Measurements from ENCODE around the gene NT5M.

NT5M gene

GRCh38 chr17:17358060-17358751, 55.0 kb downstream of the NT5M start:
- Histone ChIP-seq H3K4me3 (ENCODE audit: extremely low read depth, insufficient read depth, low read length, poor library complexity, severe bottlenecking) (no peak overlapping the region), H3K36me3 (ENCODE audit: control insufficient read depth, insufficient read depth, low read length) (no peaks in the 10 kb centered on the region), H3K4me1 (ENCODE audit: control insufficient read depth, insufficient read depth, low read length, poor library complexity, severe bottlenecking) (no peaks in the 10 kb centered on the region), H3K27ac (ENCODE audit: low read depth, low read length, severe bottlenecking) (no peak overlapping the region), H3K9me3 (ENCODE audit: control insufficient read depth, low read length) (no peaks in the 10 kb centered on the region)
- 67 to 70% methylated on average over 1 of the region's 3 CpGs for WGBS, 2 experiments (ENCODE audit: insufficient coverage in 2 of 2)

DNA sequence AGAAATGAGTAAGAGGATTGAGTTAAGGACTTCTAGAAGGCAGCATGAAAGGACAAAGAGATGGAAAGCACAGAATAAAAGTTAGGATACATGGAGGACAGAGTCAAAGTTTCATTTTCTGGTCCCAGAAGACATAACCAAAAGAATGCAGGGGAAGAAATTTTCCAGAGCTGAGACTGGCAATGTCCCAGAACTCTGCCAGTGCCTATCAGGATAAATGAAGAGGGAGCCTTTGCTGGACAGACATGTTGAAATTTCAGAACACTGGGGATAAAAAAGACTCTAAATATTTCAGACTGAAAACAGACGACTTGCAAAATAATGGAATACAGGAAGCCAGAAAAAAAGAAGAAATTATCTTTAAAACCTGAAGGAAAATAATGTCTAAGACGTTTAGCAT, 55.7 kb downstream of the NT5M start:
- WGBS, 2 experiments (ENCODE audit: insufficient coverage in 2 of 2): 58 to 60% methylated on average over 1 to 2 of the region's 2 CpGs
- Histone ChIP-seq H3K4me1 (ENCODE audit: control insufficient read depth, insufficient read depth, low read length, poor library complexity, severe bottlenecking) (no peaks in the 10 kb centered on the region), H3K4me3 (ENCODE audit: extremely low read depth, insufficient read depth, low read length, poor library complexity, severe bottlenecking) (no peak overlapping the region), H3K36me3 (ENCODE audit: control insufficient read depth, insufficient read depth, low read length) (no peaks in the 10 kb centered on the region), H3K27ac (ENCODE audit: low read depth, low read length, severe bottlenecking) (no peak overlapping the region), H3K9me3 (ENCODE audit: control insufficient read depth, low read length) (no peaks in the 10 kb centered on the region)

DNA sequence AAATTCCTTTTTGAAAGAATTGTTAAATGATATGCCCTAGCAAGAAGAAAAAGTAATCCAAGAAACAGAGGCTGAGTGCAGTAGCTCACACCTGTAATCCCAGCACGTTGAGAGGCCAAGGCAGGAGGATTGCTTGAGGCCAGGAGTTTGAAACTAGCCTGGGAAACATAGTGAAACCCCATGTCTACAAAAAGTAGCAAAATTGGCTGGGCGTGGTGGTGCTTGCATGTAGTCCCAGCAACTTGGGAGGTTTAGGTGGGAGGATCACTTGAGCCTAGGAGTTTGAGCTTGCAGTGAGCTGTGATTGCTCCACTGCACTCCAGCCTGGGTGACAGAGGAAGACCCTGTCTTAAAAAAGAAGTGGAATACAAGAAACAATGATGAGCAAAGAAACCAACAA, 56.1 kb downstream of the NT5M start:
- WGBS, 2 experiments (ENCODE audit: insufficient coverage in 2 of 2): 88 to 100% methylated on average over 1 to 2 of the region's 2 CpGs
- Histone ChIP-seq H3K4me1 (ENCODE audit: control insufficient read depth, insufficient read depth, low read length, poor library complexity, severe bottlenecking) (no peaks in the 10 kb centered on the region), H3K9me3 (ENCODE audit: control insufficient read depth, low read length) (no peaks in the 10 kb centered on the region), H3K36me3 (ENCODE audit: control insufficient read depth, insufficient read depth, low read length) (no peaks in the 10 kb centered on the region), H3K4me3 (ENCODE audit: extremely low read depth, insufficient read depth, low read length, poor library complexity, severe bottlenecking) (no peak overlapping the region), H3K27ac (ENCODE audit: low read depth, low read length, severe bottlenecking) (no peak overlapping the region)

GRCh38 chr17:17360087-17360730, 57.0 kb downstream of the NT5M start:
- no peak overlapping the region for H3K4me3 ChIP-seq (ENCODE audit: extremely low read depth, insufficient read depth, low read length, poor library complexity, severe bottlenecking)
- no CpG with 5 or more reads among the region's 1 CpG for WGBS, 2 experiments (ENCODE audit: insufficient coverage in 2 of 2)
- H3K27ac ChIP-seq (ENCODE audit: low read depth, low read length, severe bottlenecking): no peak overlapping the region
- no peaks in the 10 kb centered on the region for H3K9me3 ChIP-seq (ENCODE audit: control insufficient read depth, low read length)
- no peaks in the 10 kb centered on the region for H3K4me1 ChIP-seq (ENCODE audit: control insufficient read depth, insufficient read depth, low read length, poor library complexity, severe bottlenecking)
- no peaks in the 10 kb centered on the region for H3K36me3 ChIP-seq (ENCODE audit: control insufficient read depth, insufficient read depth, low read length)

GRCh38 chr17:17361543-17361866, 58.3 kb downstream of the NT5M start:
- H3K9me3 ChIP-seq (ENCODE audit: control insufficient read depth, low read length): no peaks in the 10 kb centered on the region
- 82 to 85% methylated on average over 3 to 5 of the region's 5 CpGs for WGBS, 2 experiments (ENCODE audit: insufficient coverage in 2 of 2)
- no peak overlapping the region for H3K4me3 ChIP-seq (ENCODE audit: extremely low read depth, insufficient read depth, low read length, poor library complexity, severe bottlenecking)
- H3K36me3 ChIP-seq (ENCODE audit: control insufficient read depth, insufficient read depth, low read length): no peaks in the 10 kb centered on the region
- no peak overlapping the region for H3K27ac ChIP-seq (ENCODE audit: low read depth, low read length, severe bottlenecking)
- no peaks in the 10 kb centered on the region for H3K4me1 ChIP-seq (ENCODE audit: control insufficient read depth, insufficient read depth, low read length, poor library complexity, severe bottlenecking)

DNA sequence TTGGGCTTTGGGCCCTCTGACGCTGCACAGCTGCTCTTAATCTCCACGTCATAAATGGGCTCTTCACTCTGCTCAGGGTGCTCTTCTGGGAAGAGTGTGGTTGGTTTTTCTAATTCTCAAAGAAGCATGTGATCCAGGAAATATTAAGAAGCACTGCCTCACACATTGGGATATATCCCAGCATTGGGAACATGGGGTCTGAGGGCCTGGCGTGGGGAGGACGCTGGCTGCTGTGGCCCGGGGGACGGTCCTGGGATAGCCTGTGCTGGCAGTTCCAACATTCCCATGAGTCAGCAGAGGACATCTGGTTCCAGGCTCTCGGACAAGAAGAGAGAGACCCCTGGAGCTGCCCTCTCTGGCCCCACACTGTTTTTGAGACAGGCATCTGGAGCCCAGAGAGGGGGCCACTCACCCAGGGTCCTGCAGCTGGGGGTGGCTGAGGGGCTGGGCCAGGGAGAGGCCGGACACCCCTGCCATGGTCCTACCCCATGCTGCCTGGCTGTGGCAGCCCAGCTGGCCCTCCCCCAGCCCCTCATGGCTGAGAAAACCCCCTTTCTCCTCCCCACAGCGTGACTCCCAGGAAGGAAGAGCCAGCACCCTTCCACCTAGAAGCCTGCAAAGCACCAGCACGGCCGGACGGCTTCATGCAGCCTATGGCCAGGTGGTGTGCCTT, 58.8 kb downstream of the NT5M start:
- H3K36me3 ChIP-seq (ENCODE audit: control insufficient read depth, insufficient read depth, low read length): no peaks in the 10 kb centered on the region
- no peak overlapping the region for H3K4me3 ChIP-seq (ENCODE audit: extremely low read depth, insufficient read depth, low read length, poor library complexity, severe bottlenecking)
- no peaks in the 10 kb centered on the region for H3K9me3 ChIP-seq (ENCODE audit: control insufficient read depth, low read length)
- 89 to 95% methylated on average over 7 of the region's 12 CpGs for WGBS, 2 experiments (ENCODE audit: insufficient coverage in 2 of 2)
- no peaks in the 10 kb centered on the region for H3K4me1 ChIP-seq (ENCODE audit: control insufficient read depth, insufficient read depth, low read length, poor library complexity, severe bottlenecking)
- H3K27ac ChIP-seq (ENCODE audit: low read depth, low read length, severe bottlenecking): no peak overlapping the region

DNA sequence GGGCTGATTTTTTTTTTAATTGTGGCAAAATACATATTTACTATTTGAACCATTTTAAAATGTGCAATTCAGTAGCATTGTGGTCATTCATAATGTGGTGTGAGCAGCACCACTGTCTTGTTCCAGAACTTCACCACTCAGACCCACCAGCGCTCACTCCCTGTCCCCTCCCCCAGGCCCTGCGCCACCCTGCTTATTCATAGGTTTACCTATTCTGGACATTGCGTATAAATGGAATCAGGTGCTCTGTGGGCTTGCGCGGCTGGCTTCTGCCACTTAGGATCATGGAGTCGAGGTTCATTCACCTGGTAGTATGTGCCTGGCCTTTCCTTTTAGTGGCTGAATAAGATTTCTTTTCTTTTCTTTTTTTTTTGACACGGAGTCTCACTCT, 59.4 kb downstream of the NT5M start:
- no peak overlapping the region for H3K4me3 ChIP-seq (ENCODE audit: extremely low read depth, insufficient read depth, low read length, poor library complexity, severe bottlenecking)
- H3K9me3 ChIP-seq (ENCODE audit: control insufficient read depth, low read length): no peaks in the 10 kb centered on the region
- 92 to 100% methylated on average over 6 of the region's 7 CpGs for WGBS, 2 experiments (ENCODE audit: insufficient coverage in 2 of 2)
- no peaks in the 10 kb centered on the region for H3K36me3 ChIP-seq (ENCODE audit: control insufficient read depth, insufficient read depth, low read length)
- H3K27ac ChIP-seq (ENCODE audit: low read depth, low read length, severe bottlenecking): no peak overlapping the region
- H3K4me1 ChIP-seq (ENCODE audit: control insufficient read depth, insufficient read depth, low read length, poor library complexity, severe bottlenecking): no peaks in the 10 kb centered on the region

- no peaks in the 10 kb centered on the region for H3K4me1 ChIP-seq (ENCODE audit: control insufficient read depth, insufficient read depth, low read length, poor library complexity, severe bottlenecking)
- H3K9me3 ChIP-seq (ENCODE audit: control insufficient read depth, low read length): no peaks in the 10 kb centered on the region
- H3K4me3 ChIP-seq (ENCODE audit: extremely low read depth, insufficient read depth, low read length, poor library complexity, severe bottlenecking): no peak overlapping the region
- no peak overlapping the region for H3K27ac ChIP-seq (ENCODE audit: low read depth, low read length, severe bottlenecking)
- WGBS, 2 experiments (ENCODE audit: insufficient coverage in 2 of 2): 77% methylated on average over 5 to 8 of the region's 8 CpGs
- no peaks in the 10 kb centered on the region for H3K36me3 ChIP-seq (ENCODE audit: control insufficient read depth, insufficient read depth, low read length)
These were observed 60.6 kb downstream of the NT5M start for GRCh38 chr17:17363638-17364337.

- no peaks in the 10 kb centered on the region for H3K4me1 ChIP-seq (ENCODE audit: control insufficient read depth, insufficient read depth, low read length, poor library complexity, severe bottlenecking)
- WGBS, 2 experiments (ENCODE audit: insufficient coverage in 2 of 2): 69 to 70% methylated on average over 11 of the region's 11 CpGs
- no peaks in the 10 kb centered on the region for H3K36me3 ChIP-seq (ENCODE audit: control insufficient read depth, insufficient read depth, low read length)
- H3K27ac ChIP-seq (ENCODE audit: low read depth, low read length, severe bottlenecking): no peak overlapping the region
- no peaks in the 10 kb centered on the region for H3K9me3 ChIP-seq (ENCODE audit: control insufficient read depth, low read length)
- H3K4me3 ChIP-seq (ENCODE audit: extremely low read depth, insufficient read depth, low read length, poor library complexity, severe bottlenecking): no peak overlapping the region
These were observed 61.1 kb downstream of the NT5M start for GRCh38 chr17:17364338-17364667.

DNA sequence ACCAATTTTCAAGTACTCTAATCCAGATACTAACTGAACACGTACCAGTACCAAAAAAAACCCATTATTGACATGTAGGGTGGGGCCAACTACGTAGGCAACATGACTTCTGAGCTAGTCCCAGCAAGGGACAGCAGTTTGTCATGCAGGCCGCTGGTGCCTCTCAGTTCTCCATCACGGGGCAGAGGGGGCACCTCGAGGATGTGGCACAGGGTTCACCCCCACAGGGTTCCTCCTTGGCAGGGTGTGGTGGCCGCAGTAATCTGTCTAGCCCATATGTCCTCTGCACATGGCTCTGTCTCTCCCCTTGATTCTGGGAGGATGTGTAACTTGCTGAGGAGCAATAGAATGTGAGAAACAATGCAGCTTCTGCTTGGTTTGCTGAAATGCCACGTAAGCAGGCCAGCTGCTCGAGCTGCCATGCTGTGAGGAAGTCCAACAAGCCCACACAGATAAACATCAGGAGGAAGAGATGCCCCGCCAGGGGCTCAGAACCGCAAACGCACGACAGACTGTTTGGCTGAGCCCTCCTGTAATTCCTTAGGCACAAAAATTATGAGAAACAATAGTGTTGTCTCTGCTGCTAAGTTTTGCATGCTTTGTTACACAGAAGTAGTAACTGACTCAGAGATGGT, 62.4 kb downstream of the NT5M start:
- no peak overlapping the region for H3K4me3 ChIP-seq (ENCODE audit: extremely low read depth, insufficient read depth, low read length, poor library complexity, severe bottlenecking)
- 92 to 94% methylated on average over 7 to 12 of the region's 12 CpGs for WGBS, 2 experiments (ENCODE audit: insufficient coverage in 2 of 2)
- H3K36me3 ChIP-seq (ENCODE audit: control insufficient read depth, insufficient read depth, low read length): no peaks in the 10 kb centered on the region
- no peaks in the 10 kb centered on the region for H3K9me3 ChIP-seq (ENCODE audit: control insufficient read depth, low read length)
- no peak overlapping the region for H3K27ac ChIP-seq (ENCODE audit: low read depth, low read length, severe bottlenecking)
- no peaks in the 10 kb centered on the region for H3K4me1 ChIP-seq (ENCODE audit: control insufficient read depth, insufficient read depth, low read length, poor library complexity, severe bottlenecking)
